A172 (cell line): Measurements from ENCODE around the gene CELF2. TPM values are rescaled to one million over a fixed set of nuclear protein-coding genes. Genes with fewer than 3 reads are reported as not detected.

Source experiments
- DNase-seq: peaks from one replicate; pipeline ENCODE4 v3.0.0-alpha.2; 2015; ENCODE audit warnings: low spot score
- total RNA-seq: library from RNA; depleted of rRNA; stranded (reverse); fragments of >200 nt; shearing (Covaris generic); gene quantifications from 2 replicates; pipeline ENCODE4 v1.2.3, GENCODE V29; 2014

Gene CELF2
- total RNA-seq, 1 experiment from 2014 or later = 0.10 TPM

DNA sequence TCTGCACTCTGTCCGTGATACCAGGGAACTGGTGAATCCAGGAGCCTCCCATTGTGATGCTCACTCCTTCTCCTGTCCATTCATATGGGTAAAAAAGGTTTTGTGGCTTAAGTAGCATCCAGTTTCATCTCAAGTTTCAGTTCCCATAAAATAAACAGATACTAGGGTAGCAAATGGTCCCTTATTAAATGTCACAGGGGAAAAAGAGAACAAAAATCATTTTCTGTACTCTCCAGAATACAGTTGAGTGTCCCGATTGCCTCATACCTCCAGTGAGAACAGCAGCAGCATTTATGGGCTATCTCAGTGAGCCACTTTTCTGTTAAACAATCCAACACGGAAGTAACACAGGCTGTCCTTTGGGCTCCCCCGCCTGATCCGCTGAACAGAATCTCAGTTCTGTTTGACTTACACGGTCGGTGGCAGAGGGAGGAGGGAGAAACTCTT lies 179.6 kb downstream of the CELF2 start:
- DNase-seq = no peak

DNA sequence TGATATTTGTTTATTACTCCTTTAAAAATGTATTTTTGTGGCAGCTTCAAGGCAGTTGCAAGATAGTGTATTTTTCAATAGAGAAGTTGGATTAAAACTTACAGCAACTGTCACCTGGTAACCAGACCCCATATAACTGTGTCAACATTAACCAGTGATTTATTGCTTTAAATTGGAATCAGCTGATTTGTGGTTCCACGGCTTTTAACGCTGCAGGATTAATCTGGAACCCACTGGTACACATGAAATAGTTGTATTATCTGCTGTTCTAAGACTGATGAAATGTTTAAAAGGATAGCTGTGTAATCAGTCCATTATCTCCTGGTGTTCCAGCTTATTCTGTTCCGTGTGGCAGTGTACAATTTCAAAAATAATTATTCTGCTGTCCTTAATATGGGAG lies 180.2 kb downstream of the CELF2 start:
- DNase-seq = no peak

DNA sequence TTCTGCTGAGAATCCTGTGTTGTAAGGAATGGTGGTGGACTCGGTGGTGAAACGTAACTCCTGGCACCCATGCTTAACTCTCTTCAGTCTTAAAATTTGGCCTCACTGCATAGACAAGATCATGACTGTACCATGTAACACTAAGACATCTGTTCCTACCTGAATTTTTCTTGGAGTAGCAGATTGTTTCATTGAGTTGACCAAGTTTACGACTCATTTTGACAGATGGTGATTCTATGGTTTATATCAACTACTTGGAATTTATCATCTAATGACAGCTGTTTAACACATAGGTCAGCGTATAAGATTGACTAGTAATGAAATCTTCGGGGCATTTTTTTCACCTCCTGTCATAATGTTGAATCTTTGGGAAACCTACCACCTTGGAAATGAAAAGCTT lies 184.2 kb downstream of the CELF2 start:
- no peak for DNase-seq

DNA sequence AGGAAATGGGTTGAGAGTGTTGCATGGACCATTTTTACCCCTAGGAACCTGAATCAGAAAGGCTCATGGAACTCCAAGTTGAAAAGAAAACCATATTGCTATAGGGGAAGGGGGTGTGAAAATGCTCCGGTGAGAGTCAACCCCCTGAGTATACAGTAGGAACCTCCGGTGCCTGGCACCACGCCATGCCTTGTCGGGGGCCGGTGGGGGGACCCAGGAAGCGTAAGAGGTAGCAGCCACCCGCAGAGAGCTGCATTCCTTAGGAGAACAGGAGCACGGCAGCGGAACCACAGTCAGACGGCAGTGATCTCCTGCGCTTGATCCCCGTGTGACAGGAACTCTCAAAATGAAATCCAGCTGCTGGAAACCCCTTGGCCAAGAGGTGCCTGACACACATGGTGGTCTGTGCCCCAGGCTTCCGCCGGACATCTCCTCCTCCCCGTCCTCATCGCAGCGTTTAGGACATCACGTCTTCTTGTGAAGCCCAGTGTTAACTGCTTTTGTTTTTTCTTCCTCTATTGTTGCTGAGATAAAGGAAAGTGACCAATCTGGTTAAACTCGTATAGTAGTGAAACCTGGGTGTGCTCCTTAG lies 186.8 kb downstream of the CELF2 start:
- DNase-seq = no peak

DNA sequence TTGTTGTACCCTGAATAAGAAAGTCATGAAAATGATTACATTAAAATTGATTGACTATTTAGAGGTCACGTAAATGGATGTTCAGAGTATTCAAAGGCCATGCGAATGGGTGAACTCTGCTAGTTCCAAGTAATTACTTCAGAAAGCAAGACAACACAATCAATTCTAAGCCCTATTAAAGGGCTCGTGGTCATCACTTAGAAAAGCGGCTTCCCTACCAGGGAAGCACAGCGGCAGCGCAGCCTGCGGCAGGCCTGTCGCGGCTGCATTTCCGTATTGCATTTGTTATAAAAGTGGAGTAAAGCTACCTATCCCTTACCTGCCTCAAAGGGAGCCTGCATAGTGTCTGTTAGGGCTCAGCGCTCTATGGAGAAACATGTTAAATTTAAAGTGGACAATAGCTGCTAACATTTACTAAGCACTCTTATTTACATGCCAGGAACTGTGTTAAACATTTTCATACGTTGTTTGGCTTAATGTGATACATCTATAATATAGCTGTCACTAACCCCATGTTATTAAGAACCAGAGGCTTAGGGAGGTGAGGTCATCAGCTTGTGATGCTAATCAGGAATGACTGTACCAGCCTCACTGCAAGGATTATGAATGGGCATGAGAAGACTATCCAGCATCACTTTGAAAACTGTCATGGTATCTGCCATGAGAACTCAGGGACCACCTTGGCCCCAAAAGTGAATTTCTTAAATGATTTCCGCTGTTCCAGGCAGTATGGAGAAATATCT lies 187.5 kb downstream of the CELF2 start:
- no peak for DNase-seq

DNA sequence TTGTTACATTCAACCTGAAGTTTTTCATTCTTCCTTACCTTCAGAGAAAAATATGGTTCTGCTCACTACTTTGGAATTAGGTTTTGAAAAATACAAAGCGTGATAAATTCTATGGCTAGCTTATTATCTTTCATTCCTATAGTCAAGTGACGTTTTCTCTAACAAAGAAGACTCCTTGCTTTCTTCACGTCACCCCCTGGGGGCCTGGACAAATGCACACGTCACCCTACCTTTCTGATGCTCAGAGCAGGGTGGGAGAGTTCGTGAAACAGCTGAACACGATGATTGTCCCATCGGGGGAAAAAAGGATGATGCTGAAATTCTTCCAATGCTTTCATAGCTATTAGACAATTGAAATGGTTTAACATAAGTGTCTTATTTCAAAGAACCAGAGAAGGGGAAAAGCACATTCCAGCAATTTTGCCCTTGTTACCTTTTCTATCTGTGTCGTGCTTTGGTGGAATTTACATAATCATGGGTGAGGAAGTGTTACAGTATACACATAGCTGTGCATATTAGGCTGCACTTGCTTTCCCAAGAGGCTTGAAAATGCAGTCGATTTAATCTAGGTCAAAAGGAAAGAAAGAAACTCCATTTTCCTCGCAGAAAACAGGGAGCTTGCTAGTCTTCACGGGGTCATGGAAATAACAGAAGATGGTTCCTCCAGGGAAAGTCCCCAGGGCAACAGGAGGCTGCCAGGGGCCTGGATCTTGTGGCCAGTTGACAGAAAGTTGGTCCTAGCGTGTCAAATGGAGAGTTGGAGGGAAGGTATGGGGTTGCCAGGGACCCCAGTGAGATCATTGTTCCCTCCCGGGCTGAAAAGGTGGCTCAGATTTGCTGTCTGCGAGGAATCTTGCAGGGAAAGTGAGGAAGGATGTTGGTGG lies 189.2 kb downstream of the CELF2 start:
- DNase-seq = no peak

DNA sequence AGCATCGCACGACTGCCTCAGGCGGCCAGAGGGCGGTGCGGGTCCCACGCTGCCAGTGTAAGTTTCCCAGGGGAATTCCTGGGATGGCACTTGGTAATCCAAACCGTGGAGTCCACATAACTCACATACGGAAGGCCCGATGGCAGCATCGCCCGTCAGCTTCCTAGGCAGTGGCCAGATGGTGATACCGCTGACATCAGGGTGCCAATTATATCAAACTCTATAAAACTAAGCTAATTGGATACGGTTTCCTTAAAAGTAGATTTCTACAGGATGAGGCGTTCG lies 189.8 kb downstream of the CELF2 start:
- no peak for DNase-seq

DNA sequence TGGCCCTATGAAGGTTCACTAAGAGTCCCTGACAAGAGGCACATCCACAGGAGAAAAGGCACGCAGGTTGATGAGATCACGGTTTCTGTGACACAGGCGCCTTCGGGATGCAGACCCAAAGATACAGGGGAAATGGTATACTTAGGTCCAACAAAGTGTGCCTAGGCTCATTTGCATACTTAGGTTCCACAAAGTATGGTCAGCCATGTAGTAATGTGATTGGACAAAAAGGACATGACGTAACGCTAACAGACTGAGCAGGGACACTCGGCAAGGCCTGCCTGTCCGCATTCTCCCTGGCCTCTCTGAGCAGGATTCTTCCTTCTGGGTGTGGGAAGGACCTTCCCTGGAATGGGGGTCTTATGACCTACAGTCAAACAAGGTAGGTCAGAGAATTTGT lies 190.6 kb downstream of the CELF2 start:
- no peak for DNase-seq

DNA sequence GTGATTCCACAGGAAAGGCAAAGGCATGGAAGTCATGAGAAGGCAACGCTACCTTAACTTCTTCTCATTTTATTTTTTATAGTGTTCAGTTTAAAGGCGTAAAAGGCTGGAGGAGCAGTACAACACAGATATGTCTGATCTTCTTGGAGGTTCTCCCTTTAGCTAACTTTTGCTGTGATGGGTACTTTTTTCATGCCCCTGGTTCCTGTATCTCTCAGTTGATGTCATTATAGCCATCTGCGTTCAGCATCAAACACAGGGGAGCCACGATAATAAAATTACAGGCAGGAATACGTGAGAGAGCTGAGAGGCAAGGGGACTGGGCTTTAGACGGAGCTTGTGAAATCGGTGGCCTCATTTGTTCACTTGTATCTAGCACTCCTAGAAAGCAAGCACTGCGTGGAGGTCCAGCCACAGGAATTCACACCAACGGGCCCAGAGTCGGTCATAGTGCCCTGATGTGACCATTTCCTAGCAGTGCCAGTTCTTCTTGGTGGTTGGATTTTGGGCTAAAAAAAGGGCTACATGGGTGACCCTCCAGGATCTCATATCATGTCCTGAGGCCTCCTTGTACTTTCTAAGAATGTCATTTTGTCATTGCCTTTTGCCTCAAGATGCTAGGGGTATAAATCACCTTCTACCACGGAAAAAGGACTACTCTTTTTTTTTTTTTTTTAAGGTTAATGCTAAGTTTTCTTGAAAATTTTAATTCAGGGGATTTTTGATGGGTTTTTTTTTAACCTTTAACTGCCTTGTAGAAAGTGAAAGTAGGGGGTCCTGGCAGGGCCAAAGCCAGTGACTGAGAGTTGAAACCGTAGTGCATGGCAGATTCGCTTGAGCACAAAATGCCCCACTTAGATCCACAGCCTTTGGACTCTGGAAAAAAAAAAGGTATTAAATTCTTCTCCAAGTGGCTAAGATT lies 191.5 kb downstream of the CELF2 start:
- no peak for DNase-seq

DNA sequence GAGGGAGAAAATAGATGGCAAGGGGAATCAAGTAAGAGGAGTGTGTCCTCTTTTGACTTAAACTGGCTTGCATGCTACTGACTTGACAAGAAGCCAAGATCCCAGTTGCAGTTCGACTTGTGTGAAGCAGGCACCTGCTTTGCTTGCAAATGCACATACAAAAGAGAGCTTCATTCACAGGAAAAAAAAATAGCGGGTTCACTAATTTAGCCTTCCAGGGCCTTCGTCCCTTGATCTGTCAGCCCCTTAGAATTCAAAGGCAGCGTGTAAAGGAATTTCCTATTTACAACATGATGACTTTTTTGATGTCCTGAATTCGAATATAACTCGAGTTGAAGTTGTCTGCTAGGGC lies 192.1 kb downstream of the CELF2 start:
- no peak for DNase-seq

DNA sequence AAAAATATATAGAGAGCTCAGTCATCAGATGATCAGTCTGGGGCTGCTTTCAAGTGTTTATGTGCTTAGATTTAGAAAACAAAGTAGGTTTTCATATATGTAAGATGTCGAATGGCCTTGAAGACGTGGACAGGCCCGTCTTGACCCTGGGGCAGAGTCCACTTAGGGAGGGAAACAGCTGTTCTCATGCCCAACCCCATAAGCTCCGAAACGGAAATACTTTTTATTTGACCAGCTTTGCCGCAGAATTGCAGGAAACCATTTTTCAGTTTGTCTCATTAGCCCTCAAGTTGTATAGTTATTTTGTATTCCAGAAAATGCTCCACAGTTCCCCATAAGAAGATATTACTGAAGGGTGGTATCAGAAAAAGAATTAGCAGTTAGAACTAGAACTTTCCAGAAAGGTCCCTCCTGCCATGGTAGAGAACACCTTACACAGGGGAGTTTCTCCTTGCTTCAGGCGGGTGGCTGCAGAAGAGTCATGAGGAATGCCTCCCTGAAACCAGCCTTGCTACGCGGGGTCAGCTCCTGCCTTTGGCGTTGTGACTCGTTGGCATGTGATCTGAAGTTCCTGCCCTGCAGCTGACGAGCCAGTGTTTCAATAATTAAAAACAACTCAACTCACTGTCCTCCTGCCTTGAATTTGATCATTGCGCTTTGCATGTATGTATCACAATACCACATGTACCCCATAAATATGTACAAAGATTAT lies 192.7 kb downstream of the CELF2 start:
- DNase-seq = no peak

DNA sequence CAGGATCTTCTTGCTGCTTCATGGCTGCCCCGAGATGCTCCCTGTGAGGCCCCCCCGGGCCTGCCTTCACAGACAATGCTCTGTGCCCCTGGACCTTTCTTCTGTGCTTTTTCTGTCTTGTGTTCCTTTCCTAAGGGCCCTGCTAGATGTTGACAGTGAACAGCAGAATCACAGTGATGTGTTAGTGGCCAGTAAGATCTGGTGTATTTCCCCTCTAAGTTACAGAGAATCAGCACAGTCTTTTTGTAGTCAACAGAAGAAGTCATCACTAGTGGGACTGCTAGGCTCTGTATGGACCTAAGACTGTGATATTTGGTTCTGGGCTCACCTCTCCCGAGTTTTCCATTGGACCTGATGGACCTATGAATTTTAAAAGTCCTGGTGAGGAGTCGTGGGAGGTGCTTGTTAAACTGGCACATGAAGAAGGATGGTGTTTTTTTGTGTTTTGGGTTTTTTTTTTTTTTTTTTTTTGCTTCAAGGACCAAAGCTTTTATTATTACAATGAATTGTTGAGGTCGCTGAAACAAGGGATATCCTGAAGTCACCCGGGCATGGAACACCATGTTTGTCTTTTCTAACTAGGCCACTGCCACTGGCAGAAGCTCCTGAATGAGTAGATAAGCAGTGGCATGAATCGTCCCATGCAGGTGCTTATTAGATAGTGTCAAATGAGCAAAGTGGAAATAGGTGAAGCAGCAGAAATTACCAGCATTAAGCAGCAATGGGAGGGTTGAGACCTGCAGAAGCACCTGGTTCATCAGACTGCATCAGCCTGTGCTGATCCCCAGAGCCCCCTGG lies 194.8 kb downstream of the CELF2 start:
- DNase-seq = no peak

DNA sequence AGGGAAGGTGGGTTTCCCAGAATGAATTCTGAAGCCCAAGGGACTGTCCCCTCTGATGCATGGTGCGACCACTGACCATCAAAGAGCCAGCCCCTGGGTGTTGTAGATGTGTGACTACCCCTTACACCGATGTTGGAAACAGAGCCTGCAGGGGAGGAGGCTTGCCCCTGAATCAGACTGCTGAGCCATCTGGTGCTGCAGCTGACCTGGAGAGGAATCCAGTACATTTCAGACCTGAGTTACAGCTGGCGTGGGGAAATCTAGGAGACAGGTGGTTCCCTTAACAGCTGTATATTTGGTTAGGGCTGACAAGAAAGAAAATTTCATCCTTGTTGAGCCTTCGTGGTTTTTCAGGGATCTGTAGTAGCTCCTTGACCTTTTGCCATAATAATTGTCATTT lies 195.5 kb downstream of the CELF2 start:
- no peak for DNase-seq

DNA sequence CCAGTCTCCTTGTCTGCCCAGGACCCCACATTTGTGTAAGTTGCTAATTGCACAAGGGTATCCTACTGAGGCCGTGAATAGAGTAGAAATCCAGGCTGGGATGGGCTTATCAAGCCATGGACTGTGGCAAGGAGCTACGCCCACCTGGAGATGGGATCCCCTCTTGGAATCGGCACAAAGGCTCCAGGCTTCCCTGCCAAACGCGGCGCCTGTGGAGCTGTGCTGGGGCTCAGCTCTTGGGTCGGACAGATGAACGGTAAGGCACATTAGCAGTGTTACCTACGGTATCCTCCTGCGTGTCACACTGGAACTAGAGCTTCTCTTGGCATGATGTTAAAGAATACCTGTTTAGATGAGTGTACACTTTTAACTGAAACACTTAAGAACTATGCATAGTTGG lies 196.7 kb downstream of the CELF2 start:
- DNase-seq = no peak

DNA sequence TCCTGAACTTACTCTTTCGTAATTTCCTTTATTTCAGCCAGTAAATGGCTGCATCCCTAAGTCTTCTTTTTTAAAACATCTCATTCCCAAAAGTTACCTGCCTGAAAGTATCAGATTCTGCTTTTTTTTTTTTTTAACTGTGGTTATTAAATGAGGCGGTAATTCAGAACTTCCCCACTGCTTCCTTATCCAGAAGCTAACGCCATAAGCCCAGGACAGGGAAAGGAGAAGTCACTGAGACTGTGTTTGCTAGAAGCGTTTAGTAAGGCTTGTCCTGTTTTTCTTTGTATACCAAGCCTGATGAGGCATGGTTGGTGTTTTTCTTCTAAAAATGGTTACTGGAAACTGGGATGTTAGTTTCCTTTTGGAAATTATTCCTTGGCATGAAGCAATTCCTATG lies 197.8 kb downstream of the CELF2 start:
- no peak for DNase-seq

DNA sequence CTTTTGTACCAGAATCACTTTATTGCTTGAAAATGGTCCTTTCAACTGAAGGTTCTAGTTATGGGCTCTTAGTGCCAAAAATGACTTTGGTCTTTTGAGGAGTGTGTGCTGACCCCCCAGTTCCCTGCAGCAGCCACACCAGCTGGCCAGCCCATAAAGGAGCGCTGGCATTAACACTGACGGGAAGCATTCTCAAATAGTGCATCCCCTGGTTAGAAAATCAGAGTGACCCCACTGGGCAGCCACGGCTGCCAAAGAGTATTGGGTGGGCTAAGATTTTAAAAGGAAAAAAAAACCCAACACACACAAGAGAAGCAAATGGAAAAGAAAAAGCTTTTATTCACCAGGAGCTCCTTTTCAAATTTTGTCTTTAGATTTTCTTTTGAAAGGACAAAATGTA lies 199.8 kb downstream of the CELF2 start:
- no peak for DNase-seq

DNA sequence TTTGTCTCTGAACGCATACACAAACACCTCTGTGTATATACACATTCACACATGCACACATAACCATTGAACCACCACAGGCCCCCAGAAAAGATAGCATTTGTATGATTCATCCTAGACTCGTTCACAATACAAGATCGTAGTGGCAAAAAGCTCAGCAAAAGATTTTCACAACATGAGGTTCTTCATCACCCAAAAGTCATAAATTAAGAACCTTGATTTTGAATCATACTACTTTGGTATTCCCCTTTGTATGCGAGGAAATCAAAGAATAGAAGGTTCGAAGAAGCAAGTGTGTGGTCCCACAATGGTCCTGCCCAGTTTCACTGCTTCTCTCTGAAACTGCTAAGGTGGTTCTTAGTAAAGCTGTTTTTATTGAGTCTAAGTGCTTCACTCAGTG lies 200.7 kb downstream of the CELF2 start:
- DNase-seq = no peak

DNA sequence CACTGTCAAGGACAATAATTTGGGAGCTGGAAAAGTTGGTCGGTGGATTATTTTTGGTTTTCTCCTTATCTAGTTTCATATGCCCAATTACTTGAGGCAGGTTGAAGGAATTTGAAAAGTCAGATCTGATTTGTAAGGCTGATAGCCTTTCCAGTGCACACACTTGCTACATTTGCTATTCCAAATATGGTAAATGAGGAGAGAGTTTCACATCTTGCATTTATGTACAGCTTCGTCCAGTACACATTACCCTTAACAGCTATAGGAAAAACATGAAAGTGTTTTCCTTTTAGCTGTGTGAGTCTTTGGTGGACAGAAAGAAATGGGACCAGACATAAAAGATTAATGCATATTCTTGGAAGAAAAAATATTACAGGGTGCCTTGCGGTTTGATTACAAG lies 201.8 kb downstream of the CELF2 start:
- no peak for DNase-seq

DNA sequence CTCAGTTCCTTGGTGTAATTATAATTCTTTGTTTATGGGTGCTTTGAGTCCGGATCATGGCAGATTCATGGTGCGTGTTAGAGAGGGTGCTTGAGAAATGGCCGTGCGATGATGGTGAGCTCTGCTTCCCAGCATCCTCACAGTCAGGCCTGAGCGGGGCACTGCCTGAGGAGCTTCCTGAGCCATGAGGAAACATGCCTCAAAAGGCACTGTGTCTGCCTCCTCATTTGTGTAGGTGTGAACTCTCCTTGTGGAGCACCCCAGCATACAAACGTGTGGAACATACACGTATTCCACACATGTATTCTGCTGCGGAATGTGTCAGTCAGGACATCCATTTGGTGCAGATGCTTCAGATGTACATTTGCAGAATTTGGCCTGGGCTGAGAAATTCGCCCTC lies 205.4 kb downstream of the CELF2 start:
- no peak for DNase-seq

DNA sequence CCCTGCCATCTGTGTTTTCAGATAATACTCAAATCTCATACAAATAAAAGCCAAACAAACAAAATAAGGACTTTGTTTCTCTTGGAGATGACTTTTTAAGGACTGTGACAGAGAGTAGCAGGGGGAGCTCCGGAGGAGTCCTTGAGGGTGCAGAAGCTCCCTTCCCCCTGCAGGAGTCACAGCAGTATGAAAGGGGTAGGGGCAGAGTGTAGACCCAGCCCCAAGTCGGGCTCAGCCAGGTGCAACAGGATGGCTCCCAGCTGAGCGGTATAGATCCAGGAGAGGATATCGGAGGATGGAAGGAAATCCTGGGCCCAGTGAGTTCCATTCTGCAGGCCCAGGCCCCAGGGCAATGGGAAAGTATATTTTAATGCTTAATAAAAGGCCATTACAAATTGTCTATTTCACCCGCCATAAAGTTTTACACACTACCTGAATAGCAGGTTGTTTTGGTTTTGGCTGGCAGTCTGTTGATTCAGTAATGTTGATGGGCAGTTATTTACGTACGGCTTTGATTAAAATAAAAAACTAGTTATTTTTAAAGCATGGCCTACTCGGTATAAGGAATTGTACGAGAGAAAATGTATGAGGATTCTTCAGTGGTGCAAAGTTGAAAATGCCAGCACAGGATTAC lies 206.0 kb downstream of the CELF2 start:
- DNase-seq = no peak
